Endothelial cell of umbilical vein (primary cell): Measurements from ENCODE around the gene FAM135A. TPM values are rescaled to one million over a fixed set of nuclear protein-coding genes. Genes with fewer than 3 reads are reported as not detected.

ENCODE experiments used
- BruUV-seq: library from RNA; stranded (reverse); fragments of 400-500 nt; replicated peaks from 2 replicates; lab custom pipeline; 2021; lab: Mats Ljungman, UMichigan
- CTCF ChIA-PET: fragments of 300-600, 350-600 bp; sonication (Branson Sonifier 250); formaldehyde crosslinking; loops from one replicate; lab custom pipeline; 2021; ENCODE audit warnings: antibody characterized with exemption, inconsistent platforms; lab: Charles Lee
- POLR2A ChIA-PET: fragments of 300-600, 350-600 bp; sonication (Branson Sonifier 250); formaldehyde crosslinking; loops from one replicate; lab custom pipeline; 2021; ENCODE audit warnings: antibody characterized with exemption, inconsistent platforms; lab: Charles Lee
- DNase-seq: peaks from one replicate; pipeline ENCODE4 v3.0.0-alpha.2; 2011; ENCODE audit warnings: low read depth, low spot score
- FAIRE-seq: peaks from 2 replicates; lab custom pipeline; 2011; peaks lifted over from hg19 to GRCh38; lab: Jason Lieb, UNC
- H2AFZ ChIP-seq: 2 replicates; pipeline ENCODE4 v1.6.0; 2012; ENCODE audit warnings: low read depth, low read length, control low read depth, inconsistent platforms
- H3K27ac ChIP-seq: 2 replicates; pipeline ENCODE4 v1.5.1; 2011; ENCODE audit warnings: low read depth, mild to moderate bottlenecking, control low read depth, low read length, moderate library complexity; ENCODE audit not compliant: insufficient read depth
- H3K27me3 ChIP-seq, 2 experiments: 2 replicates each; pipeline versions ENCODE4 v1.6.0 to v1.6.1; 2011; ENCODE audit warnings: low read length in 2 of 2, mixed read lengths in 1 of 2; ENCODE audit not compliant: control insufficient read depth in 2 of 2, insufficient read depth in 2 of 2
- H3K36me3 ChIP-seq, 2 experiments: 2 replicates in 1 of 2; 3 replicates in 1 of 2; pipeline ENCODE4 v1.5.1; 2011; ENCODE audit warnings: low read length in 2 of 2, mild to moderate bottlenecking in 1 of 2, moderate library complexity in 1 of 2; ENCODE audit not compliant: control insufficient read depth in 2 of 2, insufficient read depth in 2 of 2; ENCODE audit errors: extremely low read depth in 1 of 2
- H3K4me1 ChIP-seq: 3 replicates; pipeline ENCODE4 v1.5.1; 2011; ENCODE audit warnings: mild to moderate bottlenecking, low read length; ENCODE audit not compliant: control insufficient read depth, insufficient read depth; ENCODE audit errors: extremely low read depth
- H3K4me2 ChIP-seq: 2 replicates; pipeline ENCODE4 v1.6.1; 2011; ENCODE audit warnings: low read length, control low read depth, mixed read lengths; ENCODE audit not compliant: insufficient read depth
- H3K4me3 ChIP-seq, 3 experiments: fragments of 200-600 bp in 1 of 3; sonication (generic), shearing (Covaris generic) in 1 of 3; replicated peaks in 1 of 3; 2 replicates each; pipeline ENCODE4 v1.5.1; 2011 to 2016; ENCODE audit warnings: control low read depth in 3 of 3, low read length in 3 of 3, mild to moderate bottlenecking in 2 of 3, inconsistent platforms in 1 of 3, low read depth in 1 of 3, moderate library complexity in 1 of 3; ENCODE audit not compliant: insufficient read depth in 1 of 3
- H3K79me2 ChIP-seq: 2 replicates; pipeline ENCODE4 v1.6.0; 2012; ENCODE audit warnings: low read length, inconsistent platforms; ENCODE audit not compliant: control insufficient read depth, insufficient read depth
- H3K9ac ChIP-seq: replicated peaks from 2 replicates; pipeline ENCODE3; 2011; ENCODE audit warnings: low read length, control low read depth; ENCODE audit not compliant: insufficient read depth; ENCODE audit errors: extremely low read depth
- H3K9me1 ChIP-seq: replicated peaks from 3 replicates; pipeline ENCODE4 v1.6.0; 2011; ENCODE audit warnings: mild to moderate bottlenecking, low read length; ENCODE audit not compliant: control insufficient read depth, insufficient read depth; ENCODE audit errors: extremely low read depth
- H3K9me3 ChIP-seq: replicated peaks from 2 replicates; pipeline ENCODE4 v1.5.1; 2012; ENCODE audit warnings: low read length, inconsistent platforms; ENCODE audit not compliant: control insufficient read depth, insufficient read depth
- H4K20me1 ChIP-seq: replicated peaks from 2 replicates; pipeline ENCODE3; 2011; ENCODE audit warnings: mild to moderate bottlenecking, low read length; ENCODE audit not compliant: control insufficient read depth, insufficient read depth; ENCODE audit errors: extremely low read depth
- EZH2 ChIP-seq: IDR thresholded peaks from 2 replicates; pipeline ENCODE4 v1.6.1; 2012; ENCODE audit warnings: borderline replicate concordance, low read depth, mild to moderate bottlenecking, moderate library complexity, low read length, inconsistent platforms; ENCODE audit not compliant: severe bottlenecking
- FOS ChIP-seq: IDR thresholded peaks from 2 replicates; pipeline ENCODE4 v1.6.1; 2011; ENCODE audit warnings: mild to moderate bottlenecking, low read length, moderate library complexity, borderline replicate concordance; ENCODE audit not compliant: insufficient read depth
- GATA2 ChIP-seq: IDR thresholded peaks from 2 replicates; pipeline ENCODE4 v1.7.0; 2011; ENCODE audit warnings: low read depth, mild to moderate bottlenecking, moderate library complexity, mixed read lengths, low read length; ENCODE audit not compliant: insufficient read length, insufficient read depth
- JUN ChIP-seq: IDR thresholded peaks from 2 replicates; pipeline ENCODE4 v1.6.1; 2011; ENCODE audit warnings: borderline replicate concordance, low read depth; ENCODE audit not compliant: insufficient read length, insufficient read depth
- MYC ChIP-seq: IDR thresholded peaks from one replicate; pipeline ENCODE4 v1.6.1; 2011; ENCODE audit warnings: mild to moderate bottlenecking, low read depth, low read length
- POLR2A ChIP-seq: IDR thresholded peaks from 2 replicates; pipeline ENCODE4 v1.6.1; 2012; ENCODE audit warnings: low read depth, mild to moderate bottlenecking, control low read depth, low read length
- POLR2AphosphoS5 ChIP-seq: IDR thresholded peaks from 2 replicates; pipeline ENCODE4 v1.6.1; 2012; ENCODE audit warnings: low read depth, mild to moderate bottlenecking, control low read depth, low read length, moderate library complexity; ENCODE audit not compliant: insufficient read depth
- dilution Hi-C: fragments of 300-500 bp; cut with MboI; formaldehyde crosslinking; loops from one replicate; pipeline ENCODE4 v1.15.0; 2019; ENCODE audit warnings: low sequenced_read_pairs; ENCODE audit not compliant: extremely low pct_ligation_motif_present
- intact Hi-C: fragments of 100-400 bp; cut with micrococcal nuclease; formaldehyde crosslinking; loops from one replicate; pipeline ENCODE4 v1.10.0; 2022
- polyA plus RNA-seq, 4 experiments: library from polyadenylated mRNA; depleted of rRNA in 3 of 4; stranded (reverse) in 3 of 4; unstranded in 1 of 4; fragments of >200 nt; gene quantifications; 2 replicates each; pipeline versions ENCODE4 v1.2.1 to v1.2.3, GENCODE V29; 2011 to 2012; ENCODE audit warnings: missing spikeins in 1 of 4
- total RNA-seq: library from RNA; stranded (reverse); gene quantifications from 2 replicates; pipeline ENCODE4 v1.2.3, GENCODE V29; 2021
- TF ChIP-seq, protein P1 (sequence below), 2 donors: IDR thresholded peaks; 1 replicate in 1 of 2; 2 replicates in 1 of 2; pipeline ENCODE4 v1.5.1; 2011; ENCODE audit warnings: low read length in 2 of 2, mild to moderate bottlenecking in 2 of 2, moderate library complexity in 2 of 2, control low read depth in 1 of 2, inconsistent platforms in 1 of 2, low read depth in 1 of 2; ENCODE audit not compliant: insufficient read depth in 1 of 2; ENCODE audit errors: extremely low read depth in 1 of 2
- TF ChIP-seq, protein P2 (sequence below): IDR thresholded peaks from 2 replicates; pipeline ENCODE4 v1.6.1; 2011; ENCODE audit not compliant: insufficient read depth, insufficient read length

Gene FAM135A
- total and polyA plus RNA-seq, 2 donors (not counting 3 experiments of a cell fraction or from before 2014, with no cell fraction given): 3.7 to 9.6 TPM

DNA sequence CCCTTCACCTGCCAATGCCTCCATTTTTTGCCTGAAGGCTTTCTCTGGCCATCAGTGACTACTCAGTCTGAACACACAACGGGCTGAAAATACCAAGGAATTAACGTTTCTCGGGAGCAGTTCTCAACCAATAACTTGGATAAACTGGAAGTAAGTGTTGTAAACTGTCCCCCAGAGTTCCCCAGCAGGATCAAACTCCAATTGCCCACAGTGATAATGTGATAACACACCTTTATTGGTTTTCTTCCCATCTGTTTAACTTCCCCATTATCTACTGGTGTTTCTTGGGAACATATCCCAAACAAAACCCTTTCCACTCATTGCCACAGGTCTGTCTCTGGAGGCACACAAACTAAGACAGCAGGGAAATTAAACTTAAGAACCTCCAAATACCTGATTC is 21.8 kb upstream of the FAM135A start:
- Histone ChIP-seq H4K20me1 (no peaks in the 10 kb centered on the region), H3K27me3 (peaks cover 4 to 27% of the 10 kb centered on the region in 2 experiments), H3K79me2 (no peaks in the 10 kb centered on the region), H3K9me1 (no peaks in the 10 kb centered on the region), H3K9ac (no peak overlapping the region), H3K27ac (no peak overlapping the region), H3K36me3 (no peaks in the 10 kb centered on the region), H3K4me1 (no peaks in the 10 kb centered on the region), H3K9me3 (no peaks in the 10 kb centered on the region), H3K4me3 (no peak overlapping the region), H3K4me2 (no peak overlapping the region), H2AFZ (no peak overlapping the region)
- FAIRE-seq (no peak), DNase-seq (no peak)
- ChIA-PET POLR2A (no interaction called here), CTCF (interaction anchor here (1.3 to 1.5 kb wide), 2 partner anchors 14 to 23 kb away, joined by 4 to 6 read pairs; no protein-coding TSS in a partner anchor)
- dilution Hi-C loops: no loop called here
- BruUV-seq: no TSS peak
- TF ChIP-seq, protein P1, sequence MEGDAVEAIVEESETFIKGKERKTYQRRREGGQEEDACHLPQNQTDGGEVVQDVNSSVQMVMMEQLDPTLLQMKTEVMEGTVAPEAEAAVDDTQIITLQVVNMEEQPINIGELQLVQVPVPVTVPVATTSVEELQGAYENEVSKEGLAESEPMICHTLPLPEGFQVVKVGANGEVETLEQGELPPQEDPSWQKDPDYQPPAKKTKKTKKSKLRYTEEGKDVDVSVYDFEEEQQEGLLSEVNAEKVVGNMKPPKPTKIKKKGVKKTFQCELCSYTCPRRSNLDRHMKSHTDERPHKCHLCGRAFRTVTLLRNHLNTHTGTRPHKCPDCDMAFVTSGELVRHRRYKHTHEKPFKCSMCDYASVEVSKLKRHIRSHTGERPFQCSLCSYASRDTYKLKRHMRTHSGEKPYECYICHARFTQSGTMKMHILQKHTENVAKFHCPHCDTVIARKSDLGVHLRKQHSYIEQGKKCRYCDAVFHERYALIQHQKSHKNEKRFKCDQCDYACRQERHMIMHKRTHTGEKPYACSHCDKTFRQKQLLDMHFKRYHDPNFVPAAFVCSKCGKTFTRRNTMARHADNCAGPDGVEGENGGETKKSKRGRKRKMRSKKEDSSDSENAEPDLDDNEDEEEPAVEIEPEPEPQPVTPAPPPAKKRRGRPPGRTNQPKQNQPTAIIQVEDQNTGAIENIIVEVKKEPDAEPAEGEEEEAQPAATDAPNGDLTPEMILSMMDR (IDR thresholded peaks at IDR 0.05; ENCODE audit: extremely low read depth in 1 of 2, insufficient read depth in 1 of 2, low read depth in 1 of 2, low read length in 2 of 2): no peak
- TF ChIP-seq POLR2AphosphoS5 (no peak), MYC (no peak), GATA2 (no peak), JUN (no peak), POLR2A (no peak), EZH2 (no peak), FOS (no peak)
- TF ChIP-seq, protein P2, sequence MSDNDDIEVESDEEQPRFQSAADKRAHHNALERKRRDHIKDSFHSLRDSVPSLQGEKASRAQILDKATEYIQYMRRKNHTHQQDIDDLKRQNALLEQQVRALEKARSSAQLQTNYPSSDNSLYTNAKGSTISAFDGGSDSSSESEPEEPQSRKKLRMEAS: no peak
- intact Hi-C loops: no loop called here
